LNCAP (cell line): ENCODE results near the gene ELL.

Experiments
- CTCF ChIP-seq: fragments of 450-650 bp; IDR thresholded peaks from 2 replicates; pipeline ENCODE4 v1.5.1; 2017; ENCODE audit warnings: mild to moderate bottlenecking

ELL gene

GRCh38 chr19:18501832-18502231, 20.0 kb downstream of the ELL start:
- TF ChIP-seq CTCF: no peak

GRCh38 chr19:18501351-18501750, 20.5 kb downstream of the ELL start:
- TF ChIP-seq CTCF: no peak

GRCh38 chr19:18500799-18501198, 21.1 kb downstream of the ELL start:
- TF ChIP-seq CTCF: no peak

GRCh38 chr19:18500376-18500775, 21.5 kb downstream of the ELL start:
- TF ChIP-seq CTCF: no peak

- TF ChIP-seq CTCF: no peak
These were observed 22.7 kb downstream of the ELL start for GRCh38 chr19:18499055-18499775.

- TF ChIP-seq CTCF: no peak
These were observed 25.0 kb downstream of the ELL start for GRCh38 chr19:18496980-18497256.

- no peak; the same call in 1 of the 2 replicates for TF ChIP-seq CTCF
These were observed 25.5 kb downstream of the ELL start for GRCh38 chr19:18496167-18496979.
